GM13976 (cell line): Measurements from ENCODE around the gene ABHD10.

Source experiments
- DNase-seq: peaks from one replicate; pipeline ENCODE4 v3.0.0; 2012; ENCODE audit warnings: low spot score
- CTCF ChIP-seq: IDR thresholded peaks from 2 replicates; pipeline ENCODE4 v1.5.1; 2012; ENCODE audit warnings: borderline replicate concordance, mild to moderate bottlenecking; ENCODE audit not compliant: insufficient read depth; ENCODE audit errors: extremely low read depth, missing control alignments, control extremely low read depth
- in situ Hi-C: fragments of 300-500 bp; cut with MboI; formaldehyde crosslinking; loops from one replicate; pipeline ENCODE4 v1.12.0; 2022; ENCODE audit warnings: low sequenced_read_pairs, mixed read lengths, inconsistent platforms; ENCODE audit not compliant: unreplicated experiment

The ABHD10 gene

GRCh38 chr3:111956995-111957734, 21.7 kb upstream of the ABHD10 start:
- in situ Hi-C loops: no loop called here
- TF ChIP-seq CTCF: no peak
- DNase-seq: no peak

GRCh38 chr3:111961461-111962164, 17.2 kb upstream of the ABHD10 start:
- DNase-seq: no peak
- in situ Hi-C loops: no loop called here
- TF ChIP-seq CTCF: no peak

- DNase-seq: no peak
- in situ Hi-C loops: no loop called here
- TF ChIP-seq CTCF: no peak
Measured at GRCh38 chr3:111963424-111963823, 15.4 kb upstream of the ABHD10 start.

- DNase-seq: no peak
- no peak for TF ChIP-seq CTCF
- in situ Hi-C loops: no loop called here
Measured at GRCh38 chr3:111965484-111965883, 13.3 kb upstream of the ABHD10 start.

GRCh38 chr3:111967068-111967467, 11.8 kb upstream of the ABHD10 start:
- in situ Hi-C loops: no loop called here
- no peak for TF ChIP-seq CTCF
- DNase-seq: no peak

GRCh38 chr3:111967651-111968274, 11.1 kb upstream of the ABHD10 start:
- peak; percentile 76 for TF ChIP-seq CTCF
- in situ Hi-C loops: no loop called here
- peak; percentile 37 for DNase-seq
